Activated CD4-positive, CD25-positive, alpha-beta regulatory T cell (primary cell): Measurements from ENCODE around the gene PSAT1.

Experiments used
- DNase-seq, 4 experiments: peaks; one replicate each; lab custom pipeline; 2025; lab: John Stamatoyannopoulos, UW

The PSAT1 gene

GRCh38 chr9:78292716-78293497 is 4.0 kb upstream of the PSAT1 start:
- no peak for DNase-seq

DNA sequence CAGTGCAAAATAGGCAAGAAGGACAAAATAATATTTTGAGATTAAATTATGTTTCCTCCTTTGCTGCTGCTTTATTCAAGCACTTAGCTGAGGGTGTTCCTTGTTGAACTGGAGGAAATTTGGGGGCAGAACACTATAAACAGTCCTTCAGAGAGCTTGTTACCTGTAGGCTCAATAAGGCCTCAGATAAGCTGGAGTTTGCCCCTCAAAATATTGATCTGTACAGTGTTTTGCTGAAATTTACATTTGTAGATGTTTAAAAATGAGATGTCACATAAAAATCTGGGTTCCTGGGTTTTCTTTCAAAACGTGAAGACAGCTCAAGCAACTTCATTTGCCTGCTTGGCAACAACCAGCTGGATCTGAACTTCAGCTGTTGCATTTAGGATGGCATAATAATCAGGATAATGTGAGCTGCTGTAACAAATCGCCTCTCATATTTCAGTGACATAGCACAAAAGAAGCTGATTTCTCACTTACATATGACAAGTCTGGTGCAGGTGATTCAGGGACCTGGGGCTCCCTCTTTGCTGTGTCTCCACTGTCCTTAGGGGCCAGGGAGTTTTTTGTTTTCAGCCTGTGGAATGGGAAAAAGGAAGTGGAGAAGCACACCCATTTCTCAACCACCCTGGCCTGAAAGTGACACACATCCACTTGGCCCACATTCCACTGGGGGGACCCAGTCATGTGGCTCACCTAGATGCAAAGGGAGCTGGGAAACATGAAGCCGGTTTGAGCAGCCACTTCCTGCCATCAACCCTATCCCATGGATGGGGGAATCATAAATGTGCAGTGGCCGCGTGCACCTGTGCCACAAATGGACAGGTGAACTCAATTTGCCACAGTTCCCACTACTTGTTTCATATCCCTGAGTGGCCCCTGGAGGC is 2.4 kb upstream of the PSAT1 start:
- DNase-seq, result no peak

- DNase-seq, result no peak
Measured at GRCh38 chr9:78295177-78295575, 1.7 kb upstream of the PSAT1 start.

GRCh38 chr9:78295731-78296130 is 1.2 kb upstream of the PSAT1 start:
- no peak for DNase-seq

DNA sequence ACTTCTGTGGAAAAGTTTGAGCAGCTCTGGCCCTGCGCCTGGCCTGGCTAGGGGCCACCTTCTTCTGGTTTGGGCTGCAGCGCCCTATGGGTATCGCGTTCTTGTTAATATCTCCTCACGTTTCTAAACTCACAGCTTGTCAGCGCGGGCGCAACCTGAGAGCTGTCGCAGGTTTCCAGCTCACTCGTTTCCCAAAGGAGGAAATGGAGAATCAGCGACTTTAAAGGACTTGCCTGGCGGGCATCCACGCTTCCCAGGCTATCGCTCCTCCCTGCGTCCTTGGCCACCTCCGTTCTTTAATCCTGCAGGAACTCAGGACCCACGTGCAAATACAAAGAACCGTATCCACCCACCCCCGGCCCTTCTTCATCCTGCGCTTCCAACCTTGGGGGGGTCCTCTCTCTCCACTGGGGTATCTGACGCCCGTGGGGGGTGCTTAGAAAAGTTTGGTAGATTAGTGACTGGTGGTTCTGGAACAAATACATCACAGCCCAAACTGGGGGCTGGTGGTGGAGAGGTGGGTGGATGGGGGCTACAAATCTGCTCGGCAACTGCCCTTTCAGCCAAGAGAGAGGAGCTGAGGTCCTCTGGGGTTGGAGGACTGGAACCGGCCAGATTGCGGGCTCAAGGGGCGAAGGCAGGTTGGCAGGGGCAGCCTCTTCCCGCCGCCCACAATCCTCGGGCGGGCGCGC is 578 bp upstream of the PSAT1 start:
- no peak for DNase-seq

- DNase-seq, result no peak
Measured at GRCh38 chr9:78297672-78297961, 692 bp downstream of the PSAT1 start.

GRCh38 chr9:78298046-78298765 is 1.3 kb downstream of the PSAT1 start:
- DNase-seq, result no peak

DNA sequence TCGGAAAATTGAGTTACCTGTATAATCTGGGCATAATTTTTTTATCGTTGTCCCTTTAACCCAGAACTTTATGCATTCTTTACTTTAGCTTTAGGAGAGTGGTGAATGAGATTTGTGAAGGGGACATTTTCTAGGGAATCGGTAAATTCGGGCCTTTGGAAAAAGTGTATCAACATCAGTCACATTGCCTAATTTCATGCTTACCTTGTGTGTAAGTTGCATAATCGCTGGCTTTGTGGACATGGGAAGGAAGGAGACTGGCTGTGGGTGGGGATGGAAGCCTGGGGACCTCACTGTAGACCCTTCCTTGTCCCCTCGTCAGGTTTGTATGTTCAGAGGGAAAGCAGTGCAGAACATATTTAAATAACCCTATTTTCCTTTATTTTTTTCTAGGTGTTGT is 3.3 kb downstream of the PSAT1 start:
- DNase-seq, result no peak

GRCh38 chr9:78301466-78301865 is 4.5 kb downstream of the PSAT1 start:
- DNase-seq, result no peak

DNA sequence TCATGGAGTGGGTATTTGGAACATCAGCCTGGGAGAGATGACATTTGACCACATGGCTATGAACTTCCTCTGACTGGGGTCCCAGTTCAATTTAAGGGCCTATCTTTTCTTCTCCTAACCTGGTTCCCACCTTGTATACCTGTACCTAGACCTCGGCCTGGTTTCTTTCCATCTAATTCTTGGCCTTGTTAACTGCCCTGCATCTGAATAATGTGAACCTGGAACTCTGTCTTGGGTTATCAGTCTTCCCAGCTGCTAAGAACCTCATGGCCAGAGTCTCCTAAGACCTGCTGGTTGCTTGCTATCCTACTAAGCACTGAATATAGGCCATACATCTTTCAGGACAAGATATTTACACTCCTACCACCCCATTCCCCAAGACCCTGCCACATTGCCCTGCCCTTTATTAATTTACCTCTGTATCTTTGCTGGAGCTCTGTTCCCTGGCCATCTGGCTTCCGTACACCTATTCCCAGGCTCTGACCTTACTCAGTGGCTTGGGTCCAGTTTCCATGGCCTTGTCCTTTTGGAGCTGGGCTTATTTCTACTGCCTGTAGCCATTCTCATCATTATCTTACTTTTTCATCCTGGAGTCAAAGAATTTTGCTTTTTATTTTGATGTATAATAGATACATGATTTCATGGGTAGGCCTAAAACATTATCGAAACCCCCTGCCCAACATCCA is 6.6 kb downstream of the PSAT1 start:
- DNase-seq, result no peak

- no peak for DNase-seq
Measured at GRCh38 chr9:78304357-78304756, 7.4 kb downstream of the PSAT1 start.

DNA sequence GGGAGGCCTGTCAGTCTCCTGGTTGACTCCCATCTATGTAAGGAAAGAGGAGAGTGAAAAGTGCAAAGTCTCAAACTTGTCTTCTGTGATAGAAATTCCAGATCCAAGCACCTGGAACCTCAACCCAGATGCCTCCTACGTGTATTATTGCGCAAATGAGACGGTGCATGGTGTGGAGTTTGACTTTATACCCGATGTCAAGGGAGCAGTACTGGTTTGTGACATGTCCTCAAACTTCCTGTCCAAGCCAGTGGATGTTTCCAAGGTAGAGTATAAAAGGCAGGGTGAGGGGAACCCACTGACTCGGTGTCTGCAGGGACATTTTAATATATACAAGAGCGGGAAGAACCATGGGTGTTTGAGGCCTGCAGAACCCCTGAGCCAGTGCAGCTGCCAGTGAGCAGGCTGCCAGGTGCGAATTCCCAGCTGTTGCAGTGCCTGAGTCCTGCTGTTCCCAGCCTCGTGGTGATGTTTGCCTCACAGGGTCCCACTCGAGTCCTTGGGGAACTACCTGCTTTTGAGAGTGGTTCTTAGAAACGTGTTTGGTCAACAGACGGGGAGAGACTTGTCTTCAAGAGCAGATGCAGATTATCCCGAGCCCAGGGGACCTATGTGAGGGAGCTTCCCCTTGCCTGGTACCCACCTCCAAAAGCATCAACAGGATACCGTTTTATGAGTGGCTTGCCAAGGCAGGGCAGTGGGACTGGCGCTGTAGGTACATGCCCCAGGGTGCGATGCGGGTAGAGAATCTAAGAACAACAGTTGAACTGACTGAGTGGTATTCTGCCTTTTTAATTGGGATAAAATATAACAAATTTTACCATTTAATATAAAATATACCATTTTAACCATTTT is 9.5 kb downstream of the PSAT1 start:
- no peak for DNase-seq

DNA sequence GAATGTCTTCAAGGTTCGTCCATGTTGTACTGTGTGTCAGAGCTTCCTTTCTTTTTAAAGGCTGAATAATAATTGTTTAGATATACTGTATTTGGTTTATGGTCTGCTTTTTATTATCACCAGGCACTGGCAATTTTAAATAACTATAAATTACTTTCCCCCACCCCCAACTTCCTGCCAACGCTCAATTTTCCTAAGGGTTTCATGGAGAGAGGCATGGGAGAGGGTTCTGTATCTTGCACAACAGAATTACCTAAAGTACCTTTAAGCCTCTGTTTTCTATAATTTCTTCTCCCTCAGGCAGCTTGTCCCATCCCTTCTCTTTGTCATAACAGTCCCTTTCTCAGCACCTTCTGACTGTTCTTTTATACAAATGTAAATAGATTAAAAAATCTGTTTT is 10.4 kb downstream of the PSAT1 start:
- DNase-seq, result no peak

GRCh38 chr9:78309066-78309465 is 12.1 kb downstream of the PSAT1 start:
- DNase-seq, result no peak

DNA sequence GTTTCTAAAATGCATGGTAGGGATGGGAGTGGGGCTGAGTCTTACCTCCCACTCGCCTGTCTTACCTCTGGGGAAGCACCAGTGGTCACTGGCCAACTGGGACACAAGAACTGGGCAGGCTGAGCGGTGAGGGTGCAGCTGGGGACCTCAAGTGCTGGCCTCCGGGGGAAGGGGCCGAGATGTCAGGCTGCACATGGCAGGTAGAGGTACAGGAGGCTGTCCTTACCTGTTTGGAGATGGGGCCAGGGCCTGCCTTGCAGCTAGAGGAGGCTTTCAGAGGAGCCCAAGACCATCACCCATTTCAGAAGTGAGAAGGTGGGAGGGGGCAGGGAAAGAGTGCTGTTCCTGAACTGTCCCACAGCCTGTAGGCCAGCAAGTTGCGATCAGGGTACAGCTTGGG is 14.2 kb downstream of the PSAT1 start:
- DNase-seq, result no peak

DNA sequence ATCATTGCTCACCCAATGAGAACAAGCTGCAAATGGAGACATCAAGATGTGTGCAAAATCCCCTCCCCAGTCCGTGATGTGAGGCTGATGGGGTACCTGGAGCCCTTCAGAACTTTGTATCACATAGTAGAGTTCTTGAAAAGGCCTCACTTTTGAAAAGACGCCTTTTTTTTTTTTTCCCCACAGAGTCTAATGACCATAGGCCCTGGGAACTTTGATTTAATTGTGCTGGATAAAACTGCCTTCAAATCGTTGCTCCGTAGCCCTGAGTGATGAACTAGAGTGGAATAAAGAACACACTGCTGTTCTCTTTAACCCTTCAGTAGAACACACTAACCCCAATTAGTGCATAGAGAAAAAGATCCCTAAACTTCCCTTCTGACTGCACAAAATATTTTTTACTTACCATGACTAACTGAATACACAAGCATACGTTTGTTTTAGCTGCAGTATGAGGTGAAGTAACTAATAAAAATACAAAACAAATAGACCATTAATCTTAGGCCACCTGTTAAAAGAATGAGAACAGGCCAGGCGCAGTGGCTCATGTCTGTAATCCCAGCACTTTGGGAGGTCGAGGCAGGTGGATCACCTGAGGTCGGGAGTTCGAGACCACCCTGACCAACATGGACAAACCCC is 15.1 kb downstream of the PSAT1 start:
- DNase-seq, result no peak

GRCh38 chr9:78314550-78314949 is 17.6 kb downstream of the PSAT1 start:
- DNase-seq, result no peak

DNA sequence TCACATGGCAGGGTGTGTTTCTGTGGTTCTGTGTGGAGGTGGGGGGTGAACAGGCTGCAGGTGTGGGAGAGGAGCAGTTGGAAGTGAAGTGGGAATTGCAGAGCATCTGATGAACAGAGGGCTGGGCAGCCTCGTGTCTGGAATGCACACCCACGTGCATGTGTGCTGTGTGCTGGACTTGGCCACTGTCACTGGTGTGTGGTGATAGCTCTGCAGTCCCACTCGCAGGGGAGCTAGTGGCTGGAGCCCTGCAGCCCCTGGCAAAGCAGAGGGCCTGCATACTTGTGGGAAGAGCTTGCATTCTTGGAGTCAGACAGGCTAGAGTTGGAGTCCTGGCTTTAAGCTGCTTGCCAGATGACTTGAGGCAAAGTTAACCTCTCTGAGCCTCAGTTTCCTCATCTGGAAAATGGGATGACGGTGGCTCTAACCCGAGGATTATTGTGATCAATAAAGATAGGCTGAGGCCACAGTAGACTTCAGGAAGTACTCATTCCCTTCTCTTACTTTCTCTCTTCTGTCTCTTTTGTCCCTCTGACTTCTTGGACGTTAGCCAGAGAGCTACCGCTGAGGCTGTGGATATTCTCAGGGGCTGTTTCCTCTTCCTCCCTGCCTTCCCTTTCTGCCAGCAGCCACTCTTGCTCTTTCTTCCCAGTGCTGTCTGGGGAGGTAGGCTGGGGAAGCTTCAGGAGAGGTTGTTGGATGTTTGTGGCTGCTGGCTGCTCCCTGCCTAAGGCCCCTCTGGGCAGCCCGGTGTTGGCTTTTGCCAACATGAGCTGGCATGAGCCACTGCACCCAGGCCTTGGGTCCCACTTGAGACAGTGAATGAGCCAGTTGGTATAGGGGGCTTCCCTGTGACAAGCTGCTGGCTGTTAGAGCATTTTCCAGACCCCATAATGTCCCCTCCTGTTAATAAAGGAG is 18.3 kb downstream of the PSAT1 start:
- no peak for DNase-seq
